Measurements from ENCODE around the gene MYL1.

GRCh38 chr2:210323003-210323402, 8.0 kb upstream of the MYL1 start:
- no peak for TF ChIP-seq CTCF (tag by site-specific recombination; IDR thresholded peaks at IDR 0.05)
- no peak for TF ChIP-seq ZNF785 (tag by site-specific recombination; IDR thresholded peaks at IDR 0.05)
- TF ChIP-seq ZNF558 (tag by site-specific recombination; IDR thresholded peaks at IDR 0.05), result no peak
- TF ChIP-seq SALL2 (tag by site-specific recombination; IDR thresholded peaks at IDR 0.05; ENCODE audit: borderline replicate concordance), result no peak
- TF ChIP-seq YY2 (tag by site-specific recombination; IDR thresholded peaks at IDR 0.05), result no peak
- TF ChIP-seq ZNF274 (IDR thresholded peaks at IDR 0.05; ENCODE audit: low read length), result no peak
- TF ChIP-seq ZNF274 (tag by site-specific recombination; IDR thresholded peaks at IDR 0.05; ENCODE audit: borderline replicate concordance), result no peak
- TF ChIP-seq ZNF660 (tag by site-specific recombination; IDR thresholded peaks at IDR 0.05), result no peak
- TF ChIP-seq ZNF639 (tag by site-specific recombination; IDR thresholded peaks at IDR 0.05), result no peak
- no peak for TF ChIP-seq ZSCAN30 (tag by site-specific recombination; IDR thresholded peaks at IDR 0.05)
- TF ChIP-seq ZNF140 (tag by site-specific recombination; IDR thresholded peaks at IDR 0.05), result no peak
- TF ChIP-seq YY1 (tag by site-specific recombination; IDR thresholded peaks at IDR 0.05), result no peak
- TF ChIP-seq ZNF677 (tag by site-specific recombination; IDR thresholded peaks at IDR 0.05), result no peak
